RPMI7951 (cell line): ENCODE data around the gene POLR1A. TPM values are rescaled to one million over a fixed set of nuclear protein-coding genes. Genes with fewer than 3 reads are reported as not detected.

ENCODE experiments used
- DNase-seq: peaks from one replicate; pipeline ENCODE4 v3.0.0-alpha.2; 2012; ENCODE audit warnings: low read depth
- total RNA-seq: library from RNA; depleted of rRNA; stranded (reverse); fragments of >200 nt; shearing (Covaris generic); gene quantifications from 2 replicates; pipeline ENCODE4 v1.2.3, GENCODE V29; 2014; rRNA removed

The POLR1A gene
- total RNA-seq: 13.0 and 17.2 TPM in 2 replicates

GRCh38 chr2:86105252-86105968 lies at the start of gene POLR1A:
POLR1A (minus strand) TSS chr2:86105886; CDS start chr2:86105776, 110 bp downstream.
- peak; percentile 93 for DNase-seq

GRCh38 chr2:86150502-86150901 lies 44.8 kb upstream of the POLR1A start:
- no peak for DNase-seq

- no peak for DNase-seq
Measured at GRCh38 chr2:86147793-86148192, 42.1 kb upstream of the POLR1A start.

- DNase-seq: no peak
Measured at GRCh38 chr2:86143926-86144685, 38.4 kb upstream of the POLR1A start.

GRCh38 chr2:86143307-86143706 lies 37.6 kb upstream of the POLR1A start:
- DNase-seq: no peak

GRCh38 chr2:86142436-86143257 lies 37.0 kb upstream of the POLR1A start:
- DNase-seq: no peak

GRCh38 chr2:86140969-86141392 lies 35.3 kb upstream of the POLR1A start:
- no peak for DNase-seq

- no peak for DNase-seq
Measured at GRCh38 chr2:86139981-86140380, 34.3 kb upstream of the POLR1A start.

GRCh38 chr2:86138736-86139625 lies 33.3 kb upstream of the POLR1A start:
- no peak for DNase-seq

GRCh38 chr2:86136141-86136540 lies 30.5 kb upstream of the POLR1A start:
- DNase-seq: no peak

- DNase-seq: no peak
Measured at GRCh38 chr2:86135653-86136052, 30.0 kb upstream of the POLR1A start.

- DNase-seq: no peak
Measured at GRCh38 chr2:86134709-86135108, 29.0 kb upstream of the POLR1A start.

- DNase-seq: no peak
Measured at GRCh38 chr2:86124683-86125082, 19.0 kb upstream of the POLR1A start.

GRCh38 chr2:86123328-86123925 lies 17.7 kb upstream of the POLR1A start:
- no peak for DNase-seq

- peak; percentile 9 for DNase-seq
Measured at GRCh38 chr2:86118130-86118529, 12.4 kb upstream of the POLR1A start.

- no peak for DNase-seq
Measured at GRCh38 chr2:86107031-86107430, 1.3 kb upstream of the POLR1A start.

- DNase-seq: peak; percentile 95
Measured at GRCh38 chr2:86105969-86106945, 571 bp upstream of the POLR1A start, which contains the start of gene PTCD3. PTCD3 (plus strand) TSS chr2:86106235; CDS start chr2:86106248, 13 bp downstream.

GRCh38 chr2:86102157-86102556 lies 3.5 kb downstream of the POLR1A start:
- DNase-seq: no peak

- DNase-seq: no peak
Measured at GRCh38 chr2:86097913-86098312, 7.8 kb downstream of the POLR1A start.
